GM08714 (cell line): ENCODE data around the gene FBXL7.

Experiments
- H3K4me3 ChIP-seq: fragments of 200-500 bp; sonication (Bioruptor generic); 2 replicates; pipeline ENCODE4 v1.5.1; 2014; ENCODE audit warnings: mild to moderate bottlenecking, low read length, inconsistent platforms
- ZNF274 ChIP-seq: IDR thresholded peaks from 2 replicates; pipeline ENCODE4 v1.6.1; 2012; ENCODE audit warnings: mild to moderate bottlenecking, low read depth, low read length

The FBXL7 gene

DNA sequence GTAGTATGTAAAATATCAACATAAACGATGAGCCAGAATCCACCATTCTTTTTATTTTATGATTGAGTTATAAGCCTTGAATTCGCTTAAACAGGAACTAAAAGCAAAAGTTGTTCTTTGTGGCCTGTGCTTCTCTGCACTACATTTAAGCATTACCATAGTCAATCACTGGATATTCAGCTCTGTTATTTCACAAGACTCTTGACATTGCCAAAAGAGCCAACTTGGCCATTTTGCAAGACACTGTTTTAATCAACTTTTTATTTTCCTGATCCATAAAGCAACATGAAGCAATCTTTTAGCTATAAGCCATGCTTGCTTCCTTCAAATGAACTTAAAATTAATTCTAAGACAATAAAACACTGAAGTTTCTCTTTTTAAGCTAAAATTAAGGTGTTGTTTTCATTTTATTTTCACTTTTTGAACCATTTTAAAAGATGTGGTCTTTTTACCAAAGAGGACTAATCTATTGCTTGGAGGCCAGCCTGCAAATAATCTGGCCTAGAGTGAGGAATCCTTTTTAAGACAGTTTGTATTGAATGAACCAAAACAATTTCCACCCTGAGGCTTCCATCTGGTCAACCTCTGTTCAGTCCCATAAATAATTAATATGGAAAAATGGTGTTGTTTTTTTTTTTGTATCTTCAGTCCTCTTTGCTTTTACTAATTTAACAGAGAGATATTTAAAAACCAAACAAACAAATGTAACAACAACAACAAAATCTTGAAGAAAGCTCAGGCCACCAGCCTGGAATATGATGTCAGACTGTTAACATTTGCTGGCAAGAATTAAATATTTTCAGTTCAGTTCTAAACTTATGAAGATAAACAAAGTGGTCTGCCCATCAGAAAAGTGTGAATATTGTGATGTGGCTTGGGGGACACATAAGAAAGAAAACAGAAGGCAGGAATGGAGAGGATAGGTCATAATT lies 405.2 kb downstream of the FBXL7 start:
- H3K4me3 ChIP-seq = no peak overlapping the region
- TF ChIP-seq ZNF274 = no peak

DNA sequence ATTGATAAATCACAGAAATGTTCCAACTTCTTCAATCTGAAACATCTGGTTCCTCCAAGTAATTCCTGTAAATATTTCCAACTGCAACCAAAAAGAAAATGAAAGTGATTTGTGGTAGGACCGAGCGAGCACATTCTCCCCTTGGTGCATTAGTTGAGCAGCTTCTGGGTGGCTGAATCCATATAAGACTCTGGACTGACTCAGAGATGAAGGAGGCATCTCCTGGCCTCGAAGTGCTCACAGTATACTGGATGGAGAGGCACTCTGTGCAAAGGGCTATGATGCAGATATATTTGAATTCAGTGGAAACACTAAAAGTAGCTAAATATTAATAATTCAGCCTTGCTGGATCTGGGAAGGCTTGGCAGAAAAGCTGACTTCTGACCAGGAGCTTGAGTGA lies 414.7 kb downstream of the FBXL7 start:
- no peak for TF ChIP-seq ZNF274
- no peak overlapping the region for H3K4me3 ChIP-seq

DNA sequence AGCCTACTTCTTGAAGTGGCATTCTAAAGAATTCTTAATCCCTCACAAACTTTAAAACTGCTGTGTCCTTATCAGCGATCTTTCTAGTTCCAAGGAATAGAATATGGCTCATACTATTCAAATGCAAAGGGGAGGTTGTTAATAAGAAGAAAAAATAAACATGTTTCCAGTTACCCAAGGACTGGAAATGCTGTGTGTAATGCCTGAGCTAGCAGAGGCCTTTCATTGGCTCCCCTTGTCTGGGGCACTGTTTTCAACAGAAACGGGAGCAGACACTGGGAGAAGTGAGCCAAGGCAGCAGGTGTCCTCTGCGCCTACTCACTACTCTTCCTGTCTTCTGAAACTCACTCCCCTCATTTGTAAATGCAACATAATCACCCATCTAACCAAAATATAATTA lies 426.6 kb downstream of the FBXL7 start:
- no peak overlapping the region for H3K4me3 ChIP-seq
- no peak for TF ChIP-seq ZNF274

DNA sequence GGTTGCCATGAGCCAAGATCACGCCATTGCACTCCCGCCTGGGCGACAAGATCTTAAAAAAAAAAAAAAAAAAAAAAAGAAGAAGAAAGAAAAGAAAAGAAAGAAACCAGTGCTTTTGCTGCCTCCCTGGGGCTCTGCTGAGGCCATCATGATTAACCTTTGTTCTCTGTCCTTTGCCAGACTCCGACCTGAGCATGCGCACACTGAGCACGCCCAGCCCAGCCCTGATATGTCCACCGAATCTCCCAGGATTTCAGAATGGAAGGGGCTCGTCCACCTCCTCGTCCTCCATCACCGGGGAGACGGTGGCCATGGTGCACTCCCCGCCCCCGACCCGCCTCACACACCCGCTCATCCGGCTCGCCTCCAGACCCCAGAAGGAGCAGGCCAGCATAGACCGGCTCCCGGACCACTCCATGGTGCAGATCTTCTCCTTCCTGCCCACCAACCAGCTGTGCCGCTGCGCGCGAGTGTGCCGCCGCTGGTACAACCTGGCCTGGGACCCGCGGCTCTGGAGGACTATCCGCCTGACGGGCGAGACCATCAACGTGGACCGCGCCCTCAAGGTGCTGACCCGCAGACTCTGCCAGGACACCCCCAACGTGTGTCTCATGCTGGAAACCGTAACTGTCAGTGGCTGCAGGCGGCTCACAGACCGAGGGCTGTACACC lies 427.9 kb downstream of the FBXL7 start:
- no peak overlapping the region for H3K4me3 ChIP-seq
- TF ChIP-seq ZNF274 = no peak

- TF ChIP-seq ZNF274 = no peak
- no peak overlapping the region for H3K4me3 ChIP-seq
Observed at GRCh38 chr5:15929611-15930263, 429.8 kb downstream of the FBXL7 start.

- H3K4me3 ChIP-seq = no peak overlapping the region
- TF ChIP-seq ZNF274 = no peak
Observed at GRCh38 chr5:15932066-15932465, 432.1 kb downstream of the FBXL7 start.

DNA sequence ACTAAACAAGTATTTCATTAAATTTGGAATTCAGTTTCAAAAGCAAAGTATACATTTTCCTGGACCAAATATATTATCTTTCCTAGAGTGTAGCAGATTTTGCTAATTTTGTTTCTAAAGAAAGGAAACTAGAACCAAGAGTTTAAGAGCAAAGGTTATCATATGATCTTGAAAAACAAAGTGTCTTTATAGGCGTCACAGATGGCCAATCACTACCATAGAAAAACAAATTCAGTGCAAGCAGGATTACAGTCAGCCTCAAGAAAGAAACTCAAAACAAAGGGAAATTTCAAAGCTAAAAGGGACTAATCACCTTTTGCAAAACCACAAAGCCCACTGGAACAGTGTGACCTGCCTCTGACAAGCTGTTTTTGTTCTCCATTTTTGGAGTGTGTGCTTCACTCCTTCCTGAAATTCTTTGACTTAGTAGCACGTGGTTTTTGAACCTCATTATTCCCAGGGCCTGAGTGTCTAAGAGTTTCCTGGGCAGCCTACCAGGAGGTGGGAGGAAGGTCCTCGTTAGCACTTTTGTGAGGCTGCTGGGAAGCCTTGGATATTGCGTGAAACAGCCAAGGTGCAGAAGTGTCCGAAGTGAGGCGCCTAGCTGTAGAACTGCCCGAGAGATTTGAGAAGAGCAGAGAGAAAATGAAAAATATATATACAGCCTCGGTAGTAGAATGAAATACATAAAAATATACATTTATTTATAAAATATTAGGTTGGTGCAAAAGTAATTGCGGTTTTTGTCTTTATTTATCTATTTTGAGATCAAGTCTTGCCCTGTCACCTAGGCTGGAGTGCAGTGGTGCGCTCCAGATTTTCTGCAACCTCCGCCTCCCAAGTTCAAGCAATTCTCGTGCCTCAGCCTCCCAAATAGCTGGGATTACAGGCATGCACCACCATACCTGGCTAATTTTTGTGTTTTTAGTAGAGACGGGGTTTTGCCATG lies 433.6 kb downstream of the FBXL7 start:
- no peak overlapping the region for H3K4me3 ChIP-seq
- no peak for TF ChIP-seq ZNF274

GRCh38 chr5:15936505-15937245 lies 436.7 kb downstream of the FBXL7 start:
- H3K4me3 ChIP-seq = no peak overlapping the region
- TF ChIP-seq ZNF274 = no peak

GRCh38 chr5:15937708-15938107 lies 437.7 kb downstream of the FBXL7 start:
- TF ChIP-seq ZNF274 = no peak
- no peak overlapping the region for H3K4me3 ChIP-seq

- TF ChIP-seq ZNF274 = no peak
Observed at GRCh38 chr5:15938186-15938585, 438.2 kb downstream of the FBXL7 start.

DNA sequence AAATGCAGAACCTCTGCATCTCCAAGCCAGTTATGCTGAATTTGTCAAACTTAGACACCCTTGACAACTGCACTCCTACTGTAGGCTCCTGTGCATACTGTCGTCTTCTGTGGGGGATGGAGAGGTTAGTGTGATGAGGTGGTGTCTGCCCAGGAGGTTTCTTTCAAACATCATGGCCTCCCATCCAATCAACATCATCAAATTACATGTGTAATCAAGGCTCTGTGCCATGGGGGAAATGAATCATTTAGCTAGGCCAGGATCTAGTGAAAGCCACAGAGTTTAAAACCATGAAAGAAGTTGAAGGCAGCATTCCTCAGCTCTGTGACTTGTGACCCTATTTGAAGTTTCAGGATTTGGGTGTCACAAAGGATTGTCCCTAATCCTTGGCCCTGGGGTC lies 439.0 kb downstream of the FBXL7 start:
- no peak for TF ChIP-seq ZNF274
- H3K4me3 ChIP-seq = no peak overlapping the region

More at GRCh38 chr5:15938186-15938585, 438.2 kb downstream of the FBXL7 start:
- H3K4me3 ChIP-seq = no peak overlapping the region

- no peak overlapping the region for H3K4me3 ChIP-seq
- no peak for TF ChIP-seq ZNF274
Observed at GRCh38 chr5:15940905-15941304, 440.9 kb downstream of the FBXL7 start.

- TF ChIP-seq ZNF274 = no peak
- no peak overlapping the region for H3K4me3 ChIP-seq
Observed at GRCh38 chr5:15943487-15943886, 443.5 kb downstream of the FBXL7 start.
